ENCODE data around the gene PHLPP1.

GRCh38 chr18:62967089-62967488, 251.7 kb downstream of the PHLPP1 start:
- TF ChIP-seq CTCF (IDR thresholded peaks at IDR 0.05) (no peak), POLR2A (IDR thresholded peaks at IDR 0.05) (no peak)
